ENCODE data around the gene PFN3.

DNA sequence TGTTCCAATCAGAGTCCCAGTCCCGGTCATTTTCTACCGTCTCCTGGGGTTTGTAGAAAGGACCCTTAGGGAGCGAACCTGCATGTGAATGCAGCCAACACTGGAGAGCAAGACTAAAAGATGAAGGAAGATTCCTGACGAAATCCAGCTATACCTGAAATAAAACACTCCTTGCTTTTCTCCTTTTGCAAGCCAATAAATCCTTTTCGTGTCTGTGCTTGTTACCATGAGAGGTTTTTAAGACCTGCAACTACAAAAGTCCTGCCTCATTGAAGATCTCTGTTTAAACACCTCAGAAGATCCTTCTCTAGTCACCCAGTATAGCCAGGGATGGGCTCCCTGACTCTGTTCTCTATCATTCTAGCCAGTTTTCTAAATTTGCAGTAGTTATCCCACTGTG, 26.2 kb downstream of the PFN3 start:
- TF ChIP-seq, protein P1, sequence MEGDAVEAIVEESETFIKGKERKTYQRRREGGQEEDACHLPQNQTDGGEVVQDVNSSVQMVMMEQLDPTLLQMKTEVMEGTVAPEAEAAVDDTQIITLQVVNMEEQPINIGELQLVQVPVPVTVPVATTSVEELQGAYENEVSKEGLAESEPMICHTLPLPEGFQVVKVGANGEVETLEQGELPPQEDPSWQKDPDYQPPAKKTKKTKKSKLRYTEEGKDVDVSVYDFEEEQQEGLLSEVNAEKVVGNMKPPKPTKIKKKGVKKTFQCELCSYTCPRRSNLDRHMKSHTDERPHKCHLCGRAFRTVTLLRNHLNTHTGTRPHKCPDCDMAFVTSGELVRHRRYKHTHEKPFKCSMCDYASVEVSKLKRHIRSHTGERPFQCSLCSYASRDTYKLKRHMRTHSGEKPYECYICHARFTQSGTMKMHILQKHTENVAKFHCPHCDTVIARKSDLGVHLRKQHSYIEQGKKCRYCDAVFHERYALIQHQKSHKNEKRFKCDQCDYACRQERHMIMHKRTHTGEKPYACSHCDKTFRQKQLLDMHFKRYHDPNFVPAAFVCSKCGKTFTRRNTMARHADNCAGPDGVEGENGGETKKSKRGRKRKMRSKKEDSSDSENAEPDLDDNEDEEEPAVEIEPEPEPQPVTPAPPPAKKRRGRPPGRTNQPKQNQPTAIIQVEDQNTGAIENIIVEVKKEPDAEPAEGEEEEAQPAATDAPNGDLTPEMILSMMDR (IDR thresholded peaks at IDR 0.05; ENCODE audit: insufficient read depth, low read length): no peak
- TF ChIP-seq SPI1 (IDR thresholded peaks at IDR 0.05; ENCODE audit: borderline replicate concordance, low read depth) (no peak), POLR2AphosphoS5 (IDR thresholded peaks at IDR 0.05; ENCODE audit: low read depth) (no peak)
- TF ChIP-seq, protein P2, sequence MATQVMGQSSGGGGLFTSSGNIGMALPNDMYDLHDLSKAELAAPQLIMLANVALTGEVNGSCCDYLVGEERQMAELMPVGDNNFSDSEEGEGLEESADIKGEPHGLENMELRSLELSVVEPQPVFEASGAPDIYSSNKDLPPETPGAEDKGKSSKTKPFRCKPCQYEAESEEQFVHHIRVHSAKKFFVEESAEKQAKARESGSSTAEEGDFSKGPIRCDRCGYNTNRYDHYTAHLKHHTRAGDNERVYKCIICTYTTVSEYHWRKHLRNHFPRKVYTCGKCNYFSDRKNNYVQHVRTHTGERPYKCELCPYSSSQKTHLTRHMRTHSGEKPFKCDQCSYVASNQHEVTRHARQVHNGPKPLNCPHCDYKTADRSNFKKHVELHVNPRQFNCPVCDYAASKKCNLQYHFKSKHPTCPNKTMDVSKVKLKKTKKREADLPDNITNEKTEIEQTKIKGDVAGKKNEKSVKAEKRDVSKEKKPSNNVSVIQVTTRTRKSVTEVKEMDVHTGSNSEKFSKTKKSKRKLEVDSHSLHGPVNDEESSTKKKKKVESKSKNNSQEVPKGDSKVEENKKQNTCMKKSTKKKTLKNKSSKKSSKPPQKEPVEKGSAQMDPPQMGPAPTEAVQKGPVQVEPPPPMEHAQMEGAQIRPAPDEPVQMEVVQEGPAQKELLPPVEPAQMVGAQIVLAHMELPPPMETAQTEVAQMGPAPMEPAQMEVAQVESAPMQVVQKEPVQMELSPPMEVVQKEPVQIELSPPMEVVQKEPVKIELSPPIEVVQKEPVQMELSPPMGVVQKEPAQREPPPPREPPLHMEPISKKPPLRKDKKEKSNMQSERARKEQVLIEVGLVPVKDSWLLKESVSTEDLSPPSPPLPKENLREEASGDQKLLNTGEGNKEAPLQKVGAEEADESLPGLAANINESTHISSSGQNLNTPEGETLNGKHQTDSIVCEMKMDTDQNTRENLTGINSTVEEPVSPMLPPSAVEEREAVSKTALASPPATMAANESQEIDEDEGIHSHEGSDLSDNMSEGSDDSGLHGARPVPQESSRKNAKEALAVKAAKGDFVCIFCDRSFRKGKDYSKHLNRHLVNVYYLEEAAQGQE (IDR thresholded peaks at IDR 0.05; ENCODE audit: insufficient replicate concordance, low read depth): no peak
